Vagina (tissue), 2 donors: Measurements from ENCODE around the gene CHRNA7.

Experiments used
- POLR2A ChIP-seq, 2 donors: fragments of 450-650 bp; IDR thresholded peaks; one replicate each; pipeline ENCODE4 v1.6.1; 2017; ENCODE audit warnings: antibody characterized with exemption in 2 of 2, mild to moderate bottlenecking in 2 of 2, moderate library complexity in 2 of 2
- POLR2AphosphoS5 ChIP-seq, 2 donors: sonication (generic); formaldehyde crosslinking; IDR thresholded peaks; one replicate each; pipeline ENCODE4 v1.9.0; 2017; ENCODE audit warnings: antibody characterized with exemption in 2 of 2, mild to moderate bottlenecking in 2 of 2, low read depth in 1 of 2; ENCODE audit not compliant: insufficient read depth in 1 of 2
- TF ChIP-seq, protein P1 (sequence below), 3 experiments: fragments of 450-650 bp in 2 of 3; fragments of 200-600 bp in 1 of 3; sonication (generic) in 1 of 3; IDR thresholded peaks; one replicate each; pipeline ENCODE4 v1.5.1; 2017 to 2019; ENCODE audit warnings: antibody characterized with exemption in 3 of 3, mild to moderate bottlenecking in 2 of 3, moderate library complexity in 2 of 3

DNA sequence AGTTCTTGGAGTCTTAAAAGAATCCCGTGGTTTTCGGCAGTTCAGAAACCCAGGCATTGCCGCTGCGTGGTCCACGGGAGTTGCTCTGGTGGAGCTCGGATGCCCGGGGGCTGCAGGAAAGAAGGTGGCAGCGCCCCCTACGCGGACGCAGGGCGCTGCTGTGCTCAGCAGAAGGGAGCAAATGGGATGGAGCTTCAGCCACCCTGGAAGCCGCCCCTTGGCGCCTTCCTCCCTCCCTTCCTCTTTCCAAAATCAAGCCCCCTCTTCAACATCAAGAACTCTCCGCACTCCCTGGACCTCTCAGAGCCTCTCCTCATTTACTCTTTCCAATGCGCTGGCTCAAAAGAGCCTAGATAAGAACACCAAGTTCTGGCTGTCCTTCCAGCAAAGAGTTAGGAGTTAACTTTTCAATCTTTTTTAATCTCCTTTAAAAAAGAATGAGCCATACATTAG is 880 bp upstream of the CHRNA7 start:
- TF ChIP-seq, protein P1, sequence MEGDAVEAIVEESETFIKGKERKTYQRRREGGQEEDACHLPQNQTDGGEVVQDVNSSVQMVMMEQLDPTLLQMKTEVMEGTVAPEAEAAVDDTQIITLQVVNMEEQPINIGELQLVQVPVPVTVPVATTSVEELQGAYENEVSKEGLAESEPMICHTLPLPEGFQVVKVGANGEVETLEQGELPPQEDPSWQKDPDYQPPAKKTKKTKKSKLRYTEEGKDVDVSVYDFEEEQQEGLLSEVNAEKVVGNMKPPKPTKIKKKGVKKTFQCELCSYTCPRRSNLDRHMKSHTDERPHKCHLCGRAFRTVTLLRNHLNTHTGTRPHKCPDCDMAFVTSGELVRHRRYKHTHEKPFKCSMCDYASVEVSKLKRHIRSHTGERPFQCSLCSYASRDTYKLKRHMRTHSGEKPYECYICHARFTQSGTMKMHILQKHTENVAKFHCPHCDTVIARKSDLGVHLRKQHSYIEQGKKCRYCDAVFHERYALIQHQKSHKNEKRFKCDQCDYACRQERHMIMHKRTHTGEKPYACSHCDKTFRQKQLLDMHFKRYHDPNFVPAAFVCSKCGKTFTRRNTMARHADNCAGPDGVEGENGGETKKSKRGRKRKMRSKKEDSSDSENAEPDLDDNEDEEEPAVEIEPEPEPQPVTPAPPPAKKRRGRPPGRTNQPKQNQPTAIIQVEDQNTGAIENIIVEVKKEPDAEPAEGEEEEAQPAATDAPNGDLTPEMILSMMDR (IDR thresholded peaks at IDR 0.05): no peak
- no peak for TF ChIP-seq POLR2A (IDR thresholded peaks at IDR 0.05)
- TF ChIP-seq POLR2AphosphoS5 (IDR thresholded peaks at IDR 0.05; ENCODE audit: insufficient read depth in 1 of 2, low read depth in 1 of 2): no peak
